GM18511 (cell line): Measurements from ENCODE around the gene TOX2.
A peak's percentile ranks its signal among the peaks of the same experiment; 100 is the strongest.

Source experiments
- ATAC-seq: cut with Tn5 transposase; IDR thresholded peaks from one replicate; pipeline ENCODE4 v1.9.1; 2021; ENCODE audit warnings: mild to moderate bottlenecking, moderate library complexity; ENCODE audit not compliant: unreplicated experiment

Gene TOX2

GRCh38 chr20:44073011-44073674, 158.5 kb downstream of the TOX2 start:
- no peak for ATAC-seq

- ATAC-seq, result no peak
These were observed 159.0 kb downstream of the TOX2 start for GRCh38 chr20:44073675-44074071.

GRCh38 chr20:44074252-44075151, 159.8 kb downstream of the TOX2 start:
- no peak for ATAC-seq

- ATAC-seq, result no peak
These were observed 160.7 kb downstream of the TOX2 start for GRCh38 chr20:44075191-44075949.

GRCh38 chr20:44075950-44076232, 161.2 kb downstream of the TOX2 start:
- ATAC-seq, result no peak

GRCh38 chr20:44079291-44079690, 164.6 kb downstream of the TOX2 start:
- no peak for ATAC-seq

GRCh38 chr20:44080064-44080463, 165.4 kb downstream of the TOX2 start:
- no peak for ATAC-seq

GRCh38 chr20:44080646-44081267, 166.1 kb downstream of the TOX2 start:
- peak; percentile 75 for ATAC-seq

- ATAC-seq, result no peak
These were observed 166.8 kb downstream of the TOX2 start for GRCh38 chr20:44081476-44081875.

- ATAC-seq, result no peak
These were observed 167.2 kb downstream of the TOX2 start for GRCh38 chr20:44081888-44082287.

GRCh38 chr20:44083220-44083933, 168.7 kb downstream of the TOX2 start:
- no peak for ATAC-seq

- ATAC-seq, result no peak
These were observed 169.8 kb downstream of the TOX2 start for GRCh38 chr20:44084439-44084838.

- no peak for ATAC-seq
These were observed 170.2 kb downstream of the TOX2 start for GRCh38 chr20:44084891-44085290.

GRCh38 chr20:44085616-44086434, 171.2 kb downstream of the TOX2 start:
- no peak for ATAC-seq

GRCh38 chr20:44087051-44087856, 172.6 kb downstream of the TOX2 start:
- ATAC-seq, result no peak

GRCh38 chr20:44087857-44088120, 173.1 kb downstream of the TOX2 start:
- ATAC-seq, result no peak

GRCh38 chr20:44089987-44090674, 175.5 kb downstream of the TOX2 start:
- ATAC-seq, result no peak

- ATAC-seq, result no peak
These were observed 176.4 kb downstream of the TOX2 start for GRCh38 chr20:44091026-44091425.
